Right kidney (tissue), 1 donor: ENCODE results near the gene MORC3.
A peak's percentile ranks its signal among the peaks of the same experiment; 100 is the strongest.

Experiments
- DNase-seq: peaks from one replicate; pipeline ENCODE4 v3.0.0-alpha.2; 2016

Gene MORC3

GRCh38 chr21:36422279-36423098 lies 102.5 kb downstream of the MORC3 start:
- DNase-seq = peak; percentile 28

- DNase-seq = no peak
Observed at GRCh38 chr21:36423771-36424433, 103.9 kb downstream of the MORC3 start.

GRCh38 chr21:36424592-36424991 lies 104.6 kb downstream of the MORC3 start:
- no peak for DNase-seq

- no peak for DNase-seq
Observed at GRCh38 chr21:36425286-36425685, 105.3 kb downstream of the MORC3 start.
